H1 (cell line): Measurements from ENCODE around the gene POLR2M. TPM values are rescaled to one million over a fixed set of nuclear protein-coding genes. Genes with fewer than 3 reads are reported as not detected.

Experiments
- CTCF ChIA-PET: fragments of 300-600 bp; sonication (Branson Sonifier 250); formaldehyde crosslinking; loops from one replicate; lab custom pipeline; 2021; ENCODE audit not compliant: partially characterized antibody; lab: Charles Lee
- POLR2A ChIA-PET: fragments of 300-600 bp; sonication (Branson Sonifier 250); formaldehyde crosslinking; loops from one replicate; lab custom pipeline; 2021; ENCODE audit warnings: inconsistent platforms; ENCODE audit not compliant: partially characterized antibody; lab: Charles Lee
- DNase-seq, 2 experiments: peaks; one replicate each; pipeline versions ENCODE4 v3.0.0 to v3.0.0-alpha.2; 2010 to 2022; ENCODE audit warnings: low spot score in 2 of 2, low read depth in 1 of 2, mixed read lengths in 1 of 2
- FAIRE-seq: peaks from 2 replicates; lab custom pipeline; 2011; peaks lifted over from hg19 to GRCh38; lab: Jason Lieb, UNC
- H2AFZ ChIP-seq: 2 replicates; pipeline ENCODE4 v1.8.1; 2012; ENCODE audit warnings: low read length, inconsistent platforms
- H2AK5ac ChIP-seq: 2 replicates; pipeline ENCODE4 v1.6.1; 2013; ENCODE audit warnings: low read depth, low read length
- H2BK120ac ChIP-seq: replicated peaks from 2 replicates; pipeline ENCODE3; 2013; ENCODE audit warnings: low read depth, low read length, inconsistent platforms
- H2BK12ac ChIP-seq: 2 replicates; pipeline ENCODE4 v1.6.1; 2013; ENCODE audit warnings: low read depth, low read length
- H2BK15ac ChIP-seq: 2 replicates; pipeline ENCODE4 v1.6.1; 2013; ENCODE audit warnings: low read length
- H2BK20ac ChIP-seq: 2 replicates; pipeline ENCODE4 v1.6.1; 2013; ENCODE audit warnings: low read length
- H2BK5ac ChIP-seq: 2 replicates; pipeline ENCODE4 v1.6.1; 2013; ENCODE audit warnings: low read depth, low read length
- H3K14ac ChIP-seq: 2 replicates; pipeline ENCODE4 v1.6.1; 2013; ENCODE audit warnings: inconsistent platforms; ENCODE audit not compliant: insufficient read length
- H3K18ac ChIP-seq: 2 replicates; pipeline ENCODE4 v1.6.1; 2013; ENCODE audit warnings: low read length; ENCODE audit errors: extremely low read depth
- H3K23ac ChIP-seq: 2 replicates; pipeline ENCODE4 v1.6.1; 2013; ENCODE audit warnings: inconsistent platforms; ENCODE audit not compliant: insufficient read length
- H3K23me2 ChIP-seq: 2 replicates; pipeline ENCODE4 v1.6.1; 2013; ENCODE audit warnings: low read depth, low read length
- H3K27ac ChIP-seq: 2 replicates; pipeline ENCODE4 v1.6.1; 2011; ENCODE audit warnings: low read depth, low read length, inconsistent platforms
- H3K27me3 ChIP-seq, 4 experiments: replicated peaks in 1 of 4; 1 replicate in 1 of 4; 2 replicates in 3 of 4; pipeline versions ENCODE4 v1.6.1 to v1.8.1; 2011 to 2013; ENCODE audit warnings: low read length in 3 of 4, mild to moderate bottlenecking in 3 of 4, inconsistent platforms in 2 of 4, mixed read lengths in 2 of 4, moderate library complexity in 1 of 4; ENCODE audit not compliant: control insufficient read depth in 3 of 4, insufficient read depth in 3 of 4; ENCODE audit errors: extremely low read depth in 1 of 4
- H3K36me3 ChIP-seq, 4 experiments: 2 replicates each; pipeline versions ENCODE4 v1.6.1 to v1.8.1; 2011 to 2013; ENCODE audit warnings: mild to moderate bottlenecking in 4 of 4, low read length in 3 of 4, moderate library complexity in 2 of 4, control low read depth in 1 of 4, inconsistent platforms in 1 of 4; ENCODE audit not compliant: insufficient read depth in 4 of 4, control insufficient read depth in 2 of 4
- H3K4ac ChIP-seq: replicated peaks from 2 replicates; pipeline ENCODE3; 2013; ENCODE audit warnings: low read length, low read depth, mixed read lengths, inconsistent platforms; ENCODE audit not compliant: insufficient read length
- H3K4me1 ChIP-seq, 4 experiments: replicated peaks in 1 of 4; 1 replicate in 1 of 4; 2 replicates in 3 of 4; pipeline versions ENCODE4 v1.6.1 to v1.8.1; 2011 to 2013; ENCODE audit warnings: low read length in 3 of 4, inconsistent platforms in 2 of 4, mixed read lengths in 1 of 4; ENCODE audit not compliant: insufficient read depth in 4 of 4, control insufficient read depth in 3 of 4
- H3K4me2 ChIP-seq, 2 experiments: 2 replicates each; pipeline versions ENCODE4 v1.6.1 to v1.8.1; 2011 to 2013; ENCODE audit warnings: low read depth in 2 of 2, low read length in 2 of 2, control low read depth in 1 of 2, inconsistent platforms in 1 of 2, mild to moderate bottlenecking in 1 of 2; ENCODE audit not compliant: insufficient read depth in 1 of 2
- H3K4me3 ChIP-seq, 4 experiments: fragments of 200-600, 300-600 bp in 1 of 4; sonication (generic), shearing (Covaris generic), sonication (Bioruptor Twin) in 1 of 4; 2 replicates each; pipeline versions ENCODE4 v1.5.1 to v1.8.1; 2011 to 2016; ENCODE audit warnings: low read length in 4 of 4, low read depth in 3 of 4, control low read depth in 2 of 4, inconsistent platforms in 2 of 4, mild to moderate bottlenecking in 2 of 4, mixed read lengths in 1 of 4, moderate library complexity in 1 of 4; ENCODE audit not compliant: insufficient read depth in 2 of 4; ENCODE audit errors: extremely low read depth in 1 of 4
- H3K56ac ChIP-seq: replicated peaks from 2 replicates; pipeline ENCODE3; 2013; ENCODE audit warnings: low read depth, mild to moderate bottlenecking, mixed read lengths, low read length, inconsistent platforms; ENCODE audit not compliant: insufficient read length
- H3K79me1 ChIP-seq: 2 replicates; pipeline ENCODE4 v1.6.1; 2013; ENCODE audit warnings: low read depth, low read length, control low read depth
- H3K79me2 ChIP-seq, 2 experiments: 2 replicates each; pipeline versions ENCODE4 v1.6.1 to v1.8.1; 2012 to 2013; ENCODE audit warnings: low read length in 2 of 2, mild to moderate bottlenecking in 2 of 2, inconsistent platforms in 1 of 2; ENCODE audit not compliant: insufficient read depth in 2 of 2, control insufficient read depth in 1 of 2
- H3K9ac ChIP-seq, 4 experiments: replicated peaks in 1 of 4; 1 replicate in 1 of 4; 2 replicates in 3 of 4; pipeline versions ENCODE4 v1.6.1 to v1.8.1; 2011 to 2013; ENCODE audit warnings: low read depth in 3 of 4, low read length in 3 of 4, control low read depth in 2 of 4, mild to moderate bottlenecking in 2 of 4, moderate library complexity in 2 of 4, inconsistent platforms in 1 of 4; ENCODE audit errors: extremely low read depth in 1 of 4
- H3K9me3 ChIP-seq, 2 experiments: 2 replicates each; pipeline versions ENCODE4 v1.6.1 to v1.8.1; 2012 to 2013; ENCODE audit warnings: mild to moderate bottlenecking in 2 of 2, moderate library complexity in 2 of 2, control low read depth in 1 of 2, inconsistent platforms in 1 of 2, low read depth in 1 of 2, low read length in 1 of 2, mixed read lengths in 1 of 2; ENCODE audit not compliant: insufficient read depth in 2 of 2
- H4K20me1 ChIP-seq, 2 experiments: replicated peaks in 1 of 2; 2 replicates each; pipeline versions ENCODE3 to v1.8.1; 2011 to 2013; ENCODE audit warnings: inconsistent platforms in 2 of 2, low read length in 2 of 2, mild to moderate bottlenecking in 1 of 2; ENCODE audit not compliant: insufficient read depth in 2 of 2, control insufficient read depth in 1 of 2
- H4K5ac ChIP-seq: 2 replicates; pipeline ENCODE4 v1.6.1; 2013; ENCODE audit warnings: low read length, low read depth, mixed read lengths, inconsistent platforms; ENCODE audit not compliant: insufficient read length
- H4K8ac ChIP-seq: 2 replicates; pipeline ENCODE4 v1.8.0; 2013; ENCODE audit warnings: mild to moderate bottlenecking, moderate library complexity, low read length, inconsistent platforms; ENCODE audit not compliant: insufficient read depth; ENCODE audit errors: extremely low read depth
- H4K91ac ChIP-seq: replicated peaks from 2 replicates; pipeline ENCODE3; 2013; ENCODE audit warnings: low read length, mixed read lengths, inconsistent platforms; ENCODE audit not compliant: insufficient read length
- CREB1 ChIP-seq: IDR thresholded peaks from 2 replicates; pipeline ENCODE4 v1.6.1; 2012; ENCODE audit warnings: inconsistent platforms
- EGR1 ChIP-seq: IDR thresholded peaks from 2 replicates; pipeline ENCODE4 v1.6.1; 2011; ENCODE audit warnings: low read depth, low read length, borderline replicate concordance
- NANOG ChIP-seq: IDR thresholded peaks from 2 replicates; pipeline ENCODE4 v1.6.1; 2011; ENCODE audit warnings: low read length, low read depth, mild to moderate bottlenecking, inconsistent platforms; ENCODE audit not compliant: insufficient read depth, poor library complexity, severe bottlenecking
- PHF8 ChIP-seq: fragments of 200-600 bp; sonication (generic); conservative IDR thresholded peaks from 2 replicates; pipeline ENCODE4 v1.7.1; 2012; ENCODE audit warnings: low read depth, mild to moderate bottlenecking, inconsistent platforms, low read length, moderate library complexity
- RBBP5 ChIP-seq: IDR thresholded peaks from 2 replicates; pipeline ENCODE4 v1.7.1; 2012; ENCODE audit warnings: low read depth, mild to moderate bottlenecking, inconsistent platforms, low read length, moderate library complexity, borderline replicate concordance
- RNF2 ChIP-seq: fragments of 200-900, 300-1000 bp; sonication (generic); IDR thresholded peaks from 2 replicates; pipeline ENCODE4 v1.7.1; 2016; ENCODE audit warnings: borderline replicate concordance, low read depth, mild to moderate bottlenecking, antibody characterized with exemption, low read length; ENCODE audit not compliant: poor library complexity, severe bottlenecking; ENCODE audit errors: missing control alignments
- TBP ChIP-seq: IDR thresholded peaks from 2 replicates; pipeline ENCODE4 v1.6.1; 2011; ENCODE audit warnings: low read depth, low read length, improper control_type of control experiment
- TEAD4 ChIP-seq: IDR thresholded peaks from 2 replicates; pipeline ENCODE4 v1.6.1; 2012; ENCODE audit warnings: low read depth, low read length, inconsistent platforms, mixed read lengths
- WGBS, 2 experiments: shearing (Covaris generic) in 1 of 2; methylation state at CpG; one replicate each; pipeline versions ENCODE4 v1.1.6 to v1.1.7; 2013 to 2015; ENCODE audit warnings: low lambda C conversion rate in 2 of 2, mixed read lengths in 2 of 2, inconsistent platforms in 1 of 2, low coverage in 1 of 2, missing lambda C conversion rate in 1 of 2; ENCODE audit not compliant: insufficient replicate concordance in 2 of 2, insufficient coverage in 1 of 2, insufficient read length in 1 of 2; ENCODE audit errors: extremely low coverage in 1 of 2, missing lambda C conversion rate in 1 of 2; 5-methylcytosine and 5-hydroxymethylcytosine counted together
- polyA plus RNA-seq, 7 experiments: library from polyadenylated mRNA; depleted of rRNA in 3 of 7; stranded (reverse) in 5 of 7; unstranded in 2 of 7; fragments of >200 nt in 5 of 7; fragments of 200-250 nt in 2 of 7; gene quantifications; 1 replicate in 5 of 7; 2 replicates in 1 of 7; 4 replicates in 1 of 7; pipeline versions ENCODE4 v1.2.1 to v1.2.3, GENCODE V29; 2011 to 2013; ENCODE audit warnings: missing spikeins in 2 of 7, mixed read lengths in 2 of 7
- total RNA-seq: library from RNA; stranded (reverse); fragmentation: NEBNext Ultra II Directional; extraction: Animal tissue kit (Norgen Biotek cat#: 25700); gene quantifications from 2 replicates; pipeline ENCODE4 v1.2.1, GENCODE V29; 2021

The POLR2M gene
- total and polyA plus RNA-seq, 2 of the 8 experiments (the other 6 are each of a cell fraction or from before 2014, with no cell fraction given): 32.7 to 55.1 TPM

GRCh38 chr15:57734860-57735259 lies 28.3 kb downstream of the POLR2M start:
- Histone ChIP-seq H3K27ac (no peak overlapping the region), H4K20me1 (no peaks in the 10 kb centered on the region), H3K56ac (no peak overlapping the region), H3K9ac (no peak overlapping the region), H2BK5ac (no peak overlapping the region), H2BK12ac (no peak overlapping the region), H3K18ac (no peak overlapping the region), H3K4me1 (peaks cover 0 to 6% (median 0%) of the 10 kb centered on the region in 4 experiments; a peak in 1 of 7 replicates), H3K4me3 (no peak overlapping the region), H2BK20ac (no peak overlapping the region), H3K27me3 (no peaks in the 10 kb centered on the region), H4K91ac (no peak overlapping the region), H3K9me3 (no peaks in the 10 kb centered on the region), H3K79me2 (no peaks in the 10 kb centered on the region), H4K8ac (no peak overlapping the region), H2AFZ (no peak overlapping the region), H3K14ac (no peak overlapping the region), H3K36me3 (no peaks in the 10 kb centered on the region), H3K23ac (no peak overlapping the region), H3K79me1 (no peaks in the 10 kb centered on the region), H3K23me2 (no peaks in the 10 kb centered on the region), H2BK15ac (no peak overlapping the region), H3K4me2 (no peak overlapping the region), H2AK5ac (no peak overlapping the region), H3K4ac (no peak overlapping the region), H2BK120ac (no peak overlapping the region), H4K5ac (no peak overlapping the region)
- CTCF ChIA-PET: interaction anchor here (1.2 to 27.9 kb wide), 5 partner anchors 12 to 334 kb away, joined by 3 to 530 read pairs (median 5); no protein-coding TSS in a partner anchor
- 88% methylated on average over 2 of the region's 2 CpGs; no CpG with 5 or more reads in 1 of the 2 experiments for WGBS, 2 experiments
- no peak for DNase-seq
- POLR2A ChIA-PET: no interaction called here
- TF ChIP-seq TEAD4 (no peak), TBP (no peak), RNF2 (no peak), PHF8 (no peak), NANOG (no peak), CREB1 (no peak), RBBP5 (no peak), EGR1 (no peak)
- FAIRE-seq: no peak
